GM18858 (cell line): ENCODE data around the gene SCRT2.
"Not testable (repeated sequence)": the region's sequence is repeated elsewhere in the genome, so short reads cannot be mapped to it uniquely, and the experiment has no call there.

Experiments
- ATAC-seq: cut with Tn5 transposase; IDR thresholded peaks from one replicate; pipeline ENCODE4 v1.9.1; 2021; ENCODE audit not compliant: unreplicated experiment

Gene SCRT2

DNA sequence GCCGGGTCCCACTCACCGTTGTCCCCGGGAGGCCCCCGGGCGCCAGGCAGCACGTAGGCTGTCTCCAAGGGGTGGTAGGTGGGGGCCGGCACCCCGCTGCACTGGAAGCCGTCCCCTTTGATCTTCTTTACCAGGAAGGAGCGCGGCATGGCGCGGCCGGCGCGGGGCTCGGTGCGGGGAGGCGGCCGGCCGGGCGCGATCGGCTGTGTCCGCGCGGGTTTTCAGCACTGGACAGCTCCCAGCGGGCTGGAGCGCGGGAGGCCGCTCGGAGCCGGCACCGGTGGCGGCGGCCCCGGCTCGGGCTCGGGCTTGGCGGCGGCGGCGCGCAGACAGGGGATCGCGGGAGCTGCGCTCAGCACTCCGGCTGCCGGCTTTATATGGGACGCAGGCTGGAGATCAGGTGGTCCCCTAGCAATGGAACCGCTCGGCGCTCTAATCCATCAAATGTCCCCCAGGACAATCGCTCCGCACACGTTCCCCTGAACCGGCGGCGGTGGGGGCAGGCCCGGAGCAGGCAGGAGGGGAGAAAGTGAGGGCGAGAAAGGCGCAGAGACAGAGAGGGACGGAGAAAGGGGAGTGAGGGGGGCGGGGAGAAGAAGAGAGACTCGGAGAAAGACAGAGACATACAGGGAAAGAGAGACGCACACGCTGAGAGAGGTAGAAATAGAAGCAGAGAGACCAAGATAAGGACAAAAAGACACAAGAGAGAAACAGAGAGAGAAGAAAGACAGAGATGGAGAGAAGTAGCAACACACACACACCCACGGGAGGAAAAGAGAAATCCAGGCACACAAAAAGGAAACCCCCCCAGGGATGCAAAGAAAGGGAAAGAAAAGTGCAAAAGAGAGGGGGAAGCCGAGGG, at the start of gene SCRT2:
Gene SCRT2, minus strand, starts transcription at position 350 of the 862 bp plus-strand sequence. Its CDS starts 201 bp downstream, at position 149.
- ATAC-seq: no peak

DNA sequence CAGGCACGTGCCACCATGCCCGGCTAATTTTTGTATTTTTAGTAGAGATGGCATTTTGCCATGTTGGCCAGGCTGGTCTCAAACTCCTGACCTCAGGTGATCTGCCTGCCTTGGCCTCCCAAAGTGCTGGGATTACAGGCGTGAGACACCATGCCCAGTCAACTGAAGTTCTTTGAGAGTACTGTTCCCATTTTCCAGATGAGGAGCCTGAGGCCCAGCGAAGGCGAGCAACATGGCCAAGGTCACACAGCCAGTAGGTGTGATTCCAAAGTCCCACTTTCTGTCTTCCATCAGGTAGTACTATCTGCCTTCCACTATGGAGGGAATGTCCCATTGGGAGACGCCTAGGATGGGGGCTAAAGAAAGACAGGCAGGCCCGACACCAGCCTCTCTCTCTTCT, 49.2 kb upstream of the SCRT2 start:
- not testable (repeated sequence) for ATAC-seq

DNA sequence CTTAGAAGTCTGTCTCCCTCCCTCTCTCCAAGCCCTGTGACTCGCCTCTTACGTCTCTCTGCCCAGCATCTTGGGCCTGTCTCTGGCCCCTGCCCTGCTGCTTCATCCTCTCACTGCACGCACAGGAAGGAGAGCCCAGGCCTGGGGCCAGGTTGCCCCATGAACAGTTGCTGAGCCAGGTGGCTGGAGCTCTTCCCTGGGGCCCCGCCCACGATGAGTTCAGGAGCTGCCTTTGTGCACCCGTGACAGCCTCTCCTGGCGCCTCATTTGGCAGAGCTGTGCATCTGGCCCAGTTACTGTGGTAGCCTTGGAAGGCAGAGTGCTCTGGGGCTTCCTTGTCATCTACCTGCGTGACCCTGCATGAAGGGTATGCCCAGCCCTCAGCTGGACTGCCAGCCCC, 48.2 kb upstream of the SCRT2 start:
- ATAC-seq: no peak

DNA sequence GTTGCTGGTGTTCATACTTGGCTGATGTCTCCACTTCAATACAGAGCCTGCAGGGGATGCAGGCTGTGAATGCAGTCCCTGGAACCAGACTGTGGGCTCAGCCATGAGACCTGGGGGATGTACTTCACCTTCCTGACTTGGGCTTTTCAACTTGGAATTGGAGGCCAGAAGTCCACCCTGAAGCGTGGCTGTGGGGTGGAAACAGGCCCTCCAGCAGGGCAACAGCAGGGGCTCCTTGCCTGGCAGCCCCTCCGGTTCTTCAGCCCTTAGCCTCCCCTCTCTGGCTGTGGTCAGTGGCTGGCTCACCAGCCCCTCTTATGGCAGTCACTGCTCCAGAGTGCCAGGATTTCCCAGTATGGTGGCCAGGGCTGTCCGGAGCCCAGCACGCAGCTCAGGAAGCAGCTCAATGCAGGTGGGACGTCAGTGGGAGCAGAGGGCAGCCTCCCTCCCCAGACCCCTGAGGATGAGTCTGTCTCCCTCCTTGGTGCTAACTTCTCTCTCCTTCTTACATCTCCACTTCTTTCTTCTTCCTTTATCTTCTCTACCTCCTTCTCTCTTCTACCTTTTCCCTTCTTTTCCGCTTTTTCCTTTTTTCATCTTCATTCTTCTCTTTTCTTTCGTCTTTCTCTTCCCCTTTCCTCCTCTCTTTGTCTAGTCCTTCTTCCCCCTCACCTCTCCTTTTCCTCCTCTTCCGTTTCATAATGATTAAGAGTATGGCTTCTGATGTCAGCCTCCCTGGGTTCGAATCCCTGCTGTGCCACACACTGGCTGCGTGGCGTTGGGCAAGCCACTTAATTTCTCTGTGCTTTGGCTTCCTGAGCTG, 47.4 kb upstream of the SCRT2 start:
- ATAC-seq: no peak

DNA sequence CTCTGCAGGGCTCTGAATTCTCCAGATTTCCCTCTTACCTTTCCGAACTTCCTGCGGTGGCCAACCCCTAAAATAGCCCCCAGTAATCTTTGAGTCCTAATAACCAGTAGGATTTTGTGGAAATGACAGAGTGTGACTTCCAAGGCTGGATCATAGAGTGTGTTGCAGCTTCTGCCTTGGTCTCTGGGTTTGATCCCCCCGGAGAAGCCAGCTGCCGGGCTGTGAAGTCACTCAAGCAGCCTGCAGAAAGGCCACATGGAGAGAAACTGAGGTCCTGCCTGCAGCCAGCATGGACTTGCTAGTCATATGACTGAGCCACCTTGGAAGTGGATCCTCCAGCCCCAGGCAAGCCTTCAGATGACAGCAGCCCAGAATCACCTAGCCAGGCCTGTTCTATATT, 46.3 kb upstream of the SCRT2 start:
- ATAC-seq: no peak

DNA sequence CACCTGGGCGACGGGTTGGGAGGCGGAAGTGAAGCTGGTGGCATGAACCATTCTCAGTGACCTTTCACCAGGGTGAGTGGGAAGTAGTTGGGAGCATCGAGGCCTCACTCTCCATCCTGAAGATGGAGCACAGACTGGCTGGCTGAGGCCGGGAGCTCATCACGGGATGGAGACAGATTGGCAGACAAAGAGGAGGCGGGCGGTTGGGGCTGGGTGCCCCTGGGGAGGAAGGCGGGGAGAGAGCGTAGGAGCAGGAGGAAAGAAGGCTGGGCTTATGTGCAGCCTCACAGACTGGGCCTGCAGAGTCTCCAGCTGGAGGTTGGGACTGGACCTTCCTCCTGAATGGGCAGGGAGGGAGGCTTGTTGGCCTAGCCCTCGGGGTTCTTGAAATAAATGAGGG, 44.2 kb upstream of the SCRT2 start:
- ATAC-seq: no peak

DNA sequence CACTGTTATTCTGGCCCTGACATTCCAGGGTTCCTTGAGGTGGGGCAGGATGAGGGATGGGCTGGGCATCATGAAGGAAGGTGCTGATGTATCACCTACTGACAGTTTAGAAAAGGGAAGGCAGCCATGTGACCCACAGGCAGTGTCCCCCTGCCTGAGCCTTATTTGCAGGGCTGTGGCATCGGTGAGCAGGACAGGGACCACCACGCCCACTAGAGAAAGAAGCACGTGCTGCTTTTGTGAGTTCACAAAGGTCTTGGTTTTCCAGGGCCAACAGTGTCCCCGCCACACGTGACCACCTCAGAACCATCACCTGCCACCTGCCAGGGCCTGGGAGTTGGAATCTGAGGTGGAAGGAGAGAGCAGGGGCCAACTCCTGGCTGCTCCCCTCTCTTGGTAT, 43.5 kb upstream of the SCRT2 start:
- ATAC-seq: no peak

DNA sequence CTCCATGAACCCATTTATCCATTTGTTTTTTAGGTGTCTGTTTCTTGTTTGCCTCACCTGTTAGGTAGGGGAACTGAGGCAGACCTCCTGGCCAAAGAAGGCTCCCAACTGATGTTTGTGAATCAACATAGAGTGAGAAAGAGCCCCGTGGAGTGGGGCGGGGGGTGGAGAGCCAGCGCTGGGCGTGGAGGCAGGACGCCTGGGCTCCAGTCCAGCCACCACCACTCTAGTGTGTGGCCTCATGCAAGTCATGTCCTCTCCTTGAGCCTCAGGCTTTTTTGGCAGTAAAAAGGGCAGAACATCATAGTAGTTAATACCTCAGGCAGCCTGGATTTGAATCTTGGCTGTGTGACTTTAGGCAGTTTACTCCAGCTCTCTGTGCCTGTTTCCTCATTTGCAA, 42.2 kb upstream of the SCRT2 start:
- ATAC-seq: no peak

DNA sequence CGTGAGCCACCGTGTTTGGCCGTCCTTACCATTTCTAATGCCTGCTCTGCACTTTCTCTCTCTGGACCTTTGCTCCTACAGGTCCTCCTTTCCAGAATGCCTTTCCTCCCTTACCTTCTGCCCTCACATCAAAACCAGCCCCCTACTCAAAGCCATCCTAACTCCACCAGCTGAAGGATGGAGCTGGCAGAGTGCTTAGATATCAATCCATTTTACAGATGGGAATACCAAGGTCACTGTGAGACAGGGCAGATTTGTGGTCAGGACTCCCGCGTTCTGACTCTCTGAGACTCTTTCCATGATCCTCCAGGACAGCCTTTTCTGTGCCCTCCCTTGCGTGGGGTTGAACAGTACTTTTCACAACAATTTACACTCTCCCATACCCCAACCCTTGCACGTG, 41.7 kb upstream of the SCRT2 start:
- ATAC-seq: no peak

DNA sequence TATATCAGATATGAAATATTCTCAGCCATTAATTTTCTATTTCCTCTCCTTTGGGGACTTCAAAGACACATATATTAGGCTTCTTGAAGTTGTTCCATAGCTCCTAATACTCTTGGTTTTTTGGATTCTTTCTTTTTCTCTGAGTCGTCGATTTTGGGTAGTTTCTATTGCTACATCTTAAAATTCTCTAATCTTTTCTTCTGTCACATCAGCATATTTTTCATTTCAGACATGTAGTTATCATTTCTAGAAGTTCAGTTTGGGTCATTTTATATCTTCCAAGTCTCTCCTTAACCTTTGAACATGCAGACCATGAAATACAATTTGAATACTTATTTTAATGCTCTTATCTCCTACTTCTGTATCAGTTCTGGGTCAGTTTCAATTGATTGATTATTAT, 38.9 kb upstream of the SCRT2 start:
- ATAC-seq: no peak

DNA sequence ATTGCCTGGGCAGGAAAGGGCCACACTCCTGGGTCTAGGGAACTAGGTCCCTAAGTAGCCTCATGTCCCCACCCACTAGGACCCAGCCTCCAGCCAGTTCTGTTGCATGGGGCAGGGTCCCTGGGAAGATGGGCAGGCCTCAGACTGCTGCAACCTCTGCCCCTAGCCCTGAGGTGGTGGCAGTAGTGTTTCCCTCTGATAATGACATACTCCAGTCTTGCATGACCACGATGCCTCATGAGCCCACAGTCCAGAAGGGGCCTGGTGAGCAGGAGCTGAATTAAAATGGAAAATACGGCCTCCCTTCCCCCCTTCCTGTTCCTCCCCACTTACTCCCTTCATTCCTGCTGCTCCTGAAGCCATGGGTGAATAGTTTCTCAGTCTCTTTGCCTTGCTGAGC, 36.0 kb upstream of the SCRT2 start:
- no peak for ATAC-seq

DNA sequence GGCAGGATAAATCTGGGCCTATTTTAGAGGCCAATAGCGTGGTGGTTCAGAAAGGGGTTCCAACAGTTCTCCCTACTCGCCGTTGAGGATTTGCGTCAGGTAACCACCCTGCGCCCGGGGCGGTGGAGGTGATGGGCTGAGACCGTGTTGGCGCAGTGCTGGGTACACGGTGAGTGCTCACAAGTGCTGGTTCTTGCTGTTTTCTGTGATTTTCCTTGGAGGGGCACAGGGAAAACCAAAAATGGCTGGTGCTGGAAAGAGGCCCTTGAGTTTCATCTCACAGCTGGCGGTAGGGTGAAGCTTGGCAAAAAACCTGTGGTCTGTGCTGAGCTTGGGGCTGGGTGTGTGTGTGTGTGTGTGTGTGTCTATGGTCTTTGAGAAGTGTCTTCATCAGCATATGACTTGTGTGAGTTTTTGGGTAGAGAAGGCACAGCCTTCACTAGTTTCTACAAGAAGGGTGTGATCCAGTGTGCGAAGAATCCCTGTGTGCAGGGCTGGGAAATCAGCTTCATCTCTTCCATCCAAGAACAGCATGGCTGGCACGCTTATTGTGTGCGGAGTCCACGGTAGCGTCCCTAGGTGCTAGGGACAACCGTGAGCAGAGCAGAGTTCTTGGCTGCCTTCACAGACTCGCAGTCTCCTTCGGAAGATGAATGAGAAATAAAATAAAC, 35.3 kb upstream of the SCRT2 start:
- ATAC-seq: no peak

DNA sequence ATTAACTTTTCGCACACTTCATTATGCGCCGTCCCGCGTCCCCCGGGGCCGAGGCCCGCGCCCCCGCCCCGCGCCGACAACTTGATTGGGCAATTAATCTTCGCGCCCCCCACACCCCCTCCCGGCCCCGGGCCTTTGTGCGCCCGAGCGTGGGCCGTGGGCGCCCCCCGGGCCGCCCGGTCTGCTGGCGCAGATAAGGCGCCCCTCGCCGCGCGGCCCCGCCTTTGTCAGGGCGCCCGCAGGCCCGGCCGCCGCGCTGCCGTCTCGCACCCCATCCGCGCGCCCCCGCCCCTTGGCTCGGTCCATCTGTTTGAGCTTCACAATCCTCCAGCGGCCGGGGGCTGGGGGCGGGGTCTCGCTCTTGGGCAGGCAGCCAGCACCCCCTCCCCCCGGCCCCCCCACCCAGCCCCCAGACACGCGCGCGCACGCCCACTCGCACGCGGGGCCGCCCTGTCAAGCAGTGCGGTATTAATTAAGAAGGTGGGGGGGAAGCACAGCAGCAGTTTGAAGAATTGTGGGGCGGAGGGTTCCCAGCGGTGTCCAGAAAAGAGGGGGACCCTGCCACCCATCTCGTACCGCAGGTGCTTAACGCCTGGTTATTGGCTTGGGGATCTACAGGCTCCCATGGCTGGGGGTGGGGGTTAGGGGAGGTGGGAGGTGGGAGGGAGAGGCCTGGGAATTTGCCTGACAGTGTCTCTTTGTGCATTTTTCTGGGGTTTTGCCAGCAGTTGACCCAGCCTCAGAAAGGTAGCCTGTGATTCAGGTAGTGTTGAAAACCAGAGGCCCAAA, 34.6 kb upstream of the SCRT2 start:
- ATAC-seq: no peak

DNA sequence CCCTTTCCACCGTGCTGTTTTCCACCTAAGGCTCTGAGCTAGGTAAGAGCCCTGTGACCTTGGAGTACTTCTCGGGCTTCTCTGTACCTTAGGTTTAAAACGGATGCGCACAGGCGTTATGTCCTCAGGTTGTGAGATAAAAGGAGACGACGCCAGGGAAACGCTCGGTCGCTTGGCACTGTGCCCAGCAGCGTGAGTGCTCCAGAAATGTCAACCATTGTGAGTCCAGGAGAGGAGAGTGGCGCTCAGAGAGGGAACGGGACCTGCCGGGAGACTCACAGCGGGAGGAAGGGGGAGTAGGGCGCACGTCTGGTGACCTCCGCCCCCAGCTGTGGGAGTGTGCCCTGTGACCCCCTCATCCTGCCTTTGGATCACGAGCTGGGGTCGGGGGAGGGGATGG, 33.8 kb upstream of the SCRT2 start:
- ATAC-seq: no peak

DNA sequence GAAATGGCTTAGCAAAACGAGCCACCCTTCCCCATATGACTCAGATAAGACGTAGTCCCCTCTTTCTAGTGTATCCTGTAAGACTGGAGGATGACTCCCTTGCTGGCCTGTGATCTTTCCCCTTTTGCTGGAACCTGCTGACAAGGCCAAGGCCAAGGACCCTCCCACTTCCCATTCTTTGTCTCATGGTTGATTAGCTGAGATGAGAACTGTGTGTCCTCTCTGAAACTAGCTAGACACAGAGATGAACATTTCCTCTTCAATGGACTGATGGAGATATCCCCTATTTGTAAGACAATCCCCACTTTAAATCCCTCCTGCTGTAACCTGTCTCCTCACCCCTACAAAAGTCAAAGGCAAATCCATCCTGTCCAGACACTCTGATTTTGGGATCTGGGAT, 33.4 kb upstream of the SCRT2 start:
- ATAC-seq: no peak

DNA sequence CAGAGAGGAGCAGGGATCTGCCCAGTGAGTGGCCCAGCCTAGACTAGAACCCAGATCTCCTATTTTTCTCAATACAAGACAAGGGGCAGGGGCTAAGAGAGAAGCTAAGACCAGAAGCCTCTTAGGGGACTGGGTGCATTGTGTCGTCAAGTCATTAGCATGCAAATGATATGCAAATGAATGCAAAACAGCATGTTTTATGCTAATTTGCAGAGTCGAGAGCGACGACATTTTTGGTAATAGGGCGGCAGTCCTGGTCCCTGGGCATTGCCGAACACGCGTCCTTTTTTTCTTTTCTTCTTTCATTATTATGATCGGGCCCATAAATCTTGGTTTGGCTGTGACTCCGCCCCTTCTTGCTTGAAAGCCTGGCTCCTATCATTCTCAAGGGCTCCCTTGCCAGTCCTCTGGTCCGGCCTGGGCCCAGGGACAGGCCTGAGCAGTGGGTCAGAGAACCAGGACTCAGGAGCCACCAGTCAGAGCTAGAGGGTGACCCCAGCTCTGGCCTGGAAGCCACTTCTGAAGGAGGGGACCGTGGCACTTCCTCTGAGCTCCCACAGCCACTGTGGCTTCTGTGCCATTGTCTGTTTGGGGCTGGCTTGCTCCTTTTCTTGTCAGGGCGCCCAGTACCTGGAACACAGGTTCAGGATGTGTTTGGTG, 32.0 kb upstream of the SCRT2 start:
- ATAC-seq: no peak

DNA sequence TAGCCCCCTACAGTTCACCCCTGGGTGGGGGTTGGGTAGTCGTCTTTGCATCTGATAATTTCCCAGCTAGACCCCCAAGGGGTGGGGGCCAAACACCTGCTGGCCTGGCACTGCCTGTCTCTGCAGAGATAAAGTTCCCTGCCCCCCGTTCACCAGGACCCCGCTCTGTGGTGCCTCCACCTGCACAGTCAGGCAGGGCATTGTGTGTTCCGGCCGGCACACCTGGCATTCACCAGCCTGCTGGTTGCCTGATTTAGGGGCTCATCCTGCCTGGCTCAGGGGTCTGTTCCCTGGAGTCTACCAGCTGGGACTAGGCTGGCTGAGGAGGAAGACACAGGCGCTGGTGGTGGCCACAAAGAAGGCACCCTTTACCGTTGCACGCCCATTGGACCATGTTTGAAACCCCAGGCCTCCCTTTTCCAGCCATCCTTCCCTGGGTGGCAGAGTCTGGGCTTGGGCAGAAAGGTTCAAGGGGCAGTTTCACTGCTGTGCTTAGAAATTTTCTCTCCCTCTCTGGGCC, 30.8 kb upstream of the SCRT2 start:
- no peak for ATAC-seq

DNA sequence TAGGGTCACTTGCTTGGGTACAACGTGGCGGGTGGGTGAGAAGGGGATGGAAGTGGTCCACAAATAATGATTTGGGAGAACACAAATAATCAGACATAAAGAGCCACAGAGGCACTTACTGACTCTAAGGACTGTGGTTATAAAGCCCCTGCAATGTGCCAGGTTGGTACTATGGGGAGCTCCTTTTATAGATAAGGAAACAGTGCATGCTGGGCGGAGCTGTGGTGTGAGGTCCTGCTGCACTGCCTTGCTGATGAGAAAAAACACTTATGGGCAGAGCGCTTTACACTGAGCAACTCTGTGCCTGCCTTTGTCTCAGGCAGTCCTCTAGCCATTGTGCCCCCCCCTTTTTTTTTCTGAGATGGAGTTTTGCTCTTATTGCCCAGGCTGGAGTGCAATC, 29.1 kb upstream of the SCRT2 start:
- ATAC-seq: no peak

DNA sequence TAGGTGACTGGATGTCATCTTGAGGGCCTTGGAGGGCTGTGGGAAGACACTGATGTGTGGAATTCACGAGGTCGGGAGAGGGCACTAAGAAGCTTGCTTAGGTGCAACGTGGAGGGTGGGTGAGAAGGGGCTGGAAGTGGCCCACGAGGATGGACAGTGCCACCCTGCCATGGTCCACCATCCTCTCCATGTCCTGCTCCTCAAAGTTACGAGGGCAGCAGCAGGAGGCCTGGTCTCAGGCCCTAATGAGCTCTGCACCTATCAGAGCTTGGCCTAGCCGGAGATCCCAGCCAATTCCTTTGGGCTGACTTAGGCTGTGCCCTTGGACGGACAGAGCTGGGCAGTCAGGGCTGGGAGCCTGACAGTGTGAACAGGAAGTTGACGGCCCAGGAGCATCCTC, 27.8 kb upstream of the SCRT2 start:
- no peak for ATAC-seq

DNA sequence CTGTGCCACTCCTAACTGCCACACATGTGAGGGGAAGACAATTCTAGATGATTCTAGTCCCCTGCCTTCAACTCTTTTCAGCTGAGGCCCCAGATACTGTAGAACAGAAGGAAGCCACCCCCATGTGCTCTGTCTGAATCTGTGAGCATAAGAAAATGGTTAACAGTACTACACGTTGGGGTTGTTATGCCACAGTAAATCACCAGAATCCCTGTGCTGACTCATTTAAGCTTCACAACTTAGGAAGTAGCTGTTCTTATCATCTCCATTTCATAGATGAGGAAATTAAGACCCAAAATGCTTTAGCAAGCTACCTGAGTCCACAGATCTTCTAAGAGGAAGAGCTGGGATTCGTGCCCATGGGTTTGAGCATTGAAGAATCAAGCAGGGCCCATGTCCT, 27.4 kb upstream of the SCRT2 start:
- no peak for ATAC-seq
